NCI-H2171 (cell line): ENCODE data around the gene SELENOF.

Source experiments
- DNase-seq: peaks from one replicate; lab custom pipeline; 2025; lab: John Stamatoyannopoulos, UW

The SELENOF gene

GRCh38 chr1:86913896-86914600, at the start of gene SELENOF:
TSS of gene SELENOF (minus strand) at chr1:86914126. CDS start at chr1:86914111, 15 bp downstream.
- DNase-seq, result peak; percentile 97

GRCh38 chr1:86960548-86960947, 46.6 kb upstream of the SELENOF start:
- no peak for DNase-seq

GRCh38 chr1:86957221-86957620, 43.3 kb upstream of the SELENOF start:
- DNase-seq, result no peak

- DNase-seq, result no peak
Measured at GRCh38 chr1:86956221-86956620, 42.3 kb upstream of the SELENOF start.

GRCh38 chr1:86955678-86956077, 41.8 kb upstream of the SELENOF start:
- no peak for DNase-seq

- DNase-seq, result no peak
Measured at GRCh38 chr1:86953167-86953566, 39.2 kb upstream of the SELENOF start.

GRCh38 chr1:86951430-86951829, 37.5 kb upstream of the SELENOF start:
- DNase-seq, result no peak

- no peak for DNase-seq
Measured at GRCh38 chr1:86950712-86951419, 36.9 kb upstream of the SELENOF start.

GRCh38 chr1:86948212-86948611, 34.3 kb upstream of the SELENOF start:
- no peak for DNase-seq

- DNase-seq, result no peak
Measured at GRCh38 chr1:86942743-86943142, 28.8 kb upstream of the SELENOF start.

- DNase-seq, result no peak
Measured at GRCh38 chr1:86942042-86942441, 28.1 kb upstream of the SELENOF start.

- no peak for DNase-seq
Measured at GRCh38 chr1:86940599-86940998, 26.7 kb upstream of the SELENOF start.

GRCh38 chr1:86939406-86939805, 25.5 kb upstream of the SELENOF start:
- DNase-seq, result no peak

GRCh38 chr1:86938855-86939254, 24.9 kb upstream of the SELENOF start:
- no peak for DNase-seq

- DNase-seq, result no peak
Measured at GRCh38 chr1:86938450-86938849, 24.5 kb upstream of the SELENOF start.

GRCh38 chr1:86933562-86934377, 19.8 kb upstream of the SELENOF start:
- DNase-seq, result no peak

- DNase-seq, result no peak
Measured at GRCh38 chr1:86933051-86933450, 19.1 kb upstream of the SELENOF start.

GRCh38 chr1:86928819-86929218, 14.9 kb upstream of the SELENOF start:
- no peak for DNase-seq

- no peak for DNase-seq
Measured at GRCh38 chr1:86926883-86927282, 13.0 kb upstream of the SELENOF start.

- no peak for DNase-seq
Measured at GRCh38 chr1:86925742-86926141, 11.8 kb upstream of the SELENOF start.

GRCh38 chr1:86924324-86924960, 10.5 kb upstream of the SELENOF start:
- no peak for DNase-seq

- no peak for DNase-seq
Measured at GRCh38 chr1:86922445-86922844, 8.5 kb upstream of the SELENOF start.
